Neural cell (in vitro differentiated cells): Measurements from ENCODE around the gene BRD7. TPM values are rescaled to one million over a fixed set of nuclear protein-coding genes. Genes with fewer than 3 reads are reported as not detected.

Experiments used
- H2AFZ ChIP-seq: fragments of 200-600, 300-800 bp; sonication (generic), shearing (Covaris generic); 2 replicates; pipeline ENCODE4 v1.6.0; 2014; ENCODE audit warnings: low read depth, mild to moderate bottlenecking, antibody characterized with exemption, low read length, moderate library complexity
- H3F3A ChIP-seq: fragments of 200-600 bp; shearing (Covaris generic); 2 replicates; pipeline ENCODE4 v1.6.1; 2016; ENCODE audit warnings: mild to moderate bottlenecking, moderate library complexity, mixed read lengths, antibody characterized with exemption, low read length; ENCODE audit not compliant: insufficient read depth, poor library complexity, severe bottlenecking
- H3K27ac ChIP-seq: fragments of 200-600, 300-800 bp; sonication (generic), shearing (Covaris generic); 2 replicates; pipeline ENCODE4 v1.5.1; 2014; ENCODE audit warnings: mild to moderate bottlenecking, low read length, moderate library complexity
- H3K27me3 ChIP-seq: fragments of 300-800, 200-600 bp; sonication (generic), shearing (Covaris generic); 2 replicates; pipeline ENCODE4 v1.6.0; 2014; ENCODE audit warnings: mild to moderate bottlenecking, low read depth, low read length, moderate library complexity; ENCODE audit not compliant: insufficient read depth
- H3K36me3 ChIP-seq: fragments of 300-800, 200-600 bp; sonication (generic), shearing (Covaris generic); 2 replicates; pipeline ENCODE4 v1.5.1; 2014; ENCODE audit warnings: mild to moderate bottlenecking, antibody characterized with exemption, low read length, moderate library complexity; ENCODE audit not compliant: insufficient read depth
- H3K4me2 ChIP-seq: fragments of 300-800, 200-600 bp; sonication (generic), shearing (Covaris generic); 2 replicates; pipeline ENCODE4 v1.6.0; 2014; ENCODE audit warnings: mild to moderate bottlenecking, low read length
- H3K4me3 ChIP-seq: fragments of 300-800, 200-600 bp; sonication (generic), shearing (Covaris generic); 2 replicates; pipeline ENCODE4 v1.5.1; 2014; ENCODE audit warnings: mild to moderate bottlenecking, low read length, moderate library complexity
- H3K79me2 ChIP-seq: fragments of 200-600 bp; shearing (Covaris generic); replicated peaks from 2 replicates; pipeline ENCODE4 v1.6.0; 2014; ENCODE audit warnings: mild to moderate bottlenecking, low read length, moderate library complexity; ENCODE audit not compliant: insufficient read depth
- H3K9ac ChIP-seq: fragments of 300-800, 200-600 bp; sonication (generic), shearing (Covaris generic); 2 replicates; pipeline ENCODE4 v1.6.1; 2016; ENCODE audit warnings: mild to moderate bottlenecking, low read length, mixed read lengths
- H3K9me2 ChIP-seq: fragments of 200-600 bp; shearing (Covaris generic); 2 replicates; pipeline ENCODE4 v1.6.1; 2016; ENCODE audit warnings: mild to moderate bottlenecking, low read length, mixed read lengths; ENCODE audit not compliant: insufficient read depth
- H3K9me3 ChIP-seq: fragments of 200-600, 300-800 bp; sonication (generic), shearing (Covaris generic); 2 replicates; pipeline ENCODE4 v1.6.1; 2016; ENCODE audit warnings: mild to moderate bottlenecking, mixed run types, low read length, moderate library complexity, mixed read lengths
- H4K20me1 ChIP-seq: fragments of 200-600 bp; shearing (Covaris generic); 2 replicates; pipeline ENCODE4 v1.6.1; 2016; ENCODE audit warnings: mild to moderate bottlenecking, mixed run types; ENCODE audit not compliant: insufficient read depth
- EP300 ChIP-seq: fragments of 450-650 bp; conservative IDR thresholded peaks from 2 replicates; pipeline ENCODE4 v1.6.1; 2014; ENCODE audit warnings: antibody characterized with exemption, mild to moderate bottlenecking, moderate library complexity; ENCODE audit not compliant: poor library complexity, severe bottlenecking
- EZH2 ChIP-seq: fragments of 200-600, 300-800 bp; shearing (Covaris generic), sonication (generic); IDR thresholded peaks from 2 replicates; pipeline ENCODE4 v1.6.1; 2014; ENCODE audit warnings: antibody characterized with exemption, low read length, borderline replicate concordance, mild to moderate bottlenecking; ENCODE audit not compliant: insufficient read depth, poor library complexity, severe bottlenecking
- MXI1 ChIP-seq: fragments of 450-650 bp; conservative IDR thresholded peaks from 2 replicates; pipeline ENCODE4 v1.6.1; 2014; ENCODE audit warnings: antibody characterized with exemption, mild to moderate bottlenecking; ENCODE audit not compliant: poor library complexity, severe bottlenecking
- POLR2AphosphoS5 ChIP-seq: IDR thresholded peaks from 2 replicates; pipeline ENCODE4 v1.6.1; 2012
- RAD21 ChIP-seq: fragments of 450-650 bp; conservative IDR thresholded peaks from 2 replicates; pipeline ENCODE4 v1.6.1; 2014; ENCODE audit warnings: antibody characterized with exemption, mild to moderate bottlenecking, moderate library complexity
- SMC3 ChIP-seq: fragments of 450-650 bp; conservative IDR thresholded peaks from 2 replicates; pipeline ENCODE4 v1.6.1; 2014; ENCODE audit warnings: antibody characterized with exemption, mild to moderate bottlenecking, moderate library complexity; ENCODE audit not compliant: poor library complexity
- TAF1 ChIP-seq: IDR thresholded peaks from 2 replicates; pipeline ENCODE4 v1.6.1; 2012; ENCODE audit warnings: low read depth
- polyA plus RNA-seq: library from polyadenylated mRNA; depleted of rRNA; stranded (reverse); fragments of >200 nt; gene quantifications from 2 replicates; pipeline ENCODE4 v1.2.3, GENCODE V29; 2014
- TF ChIP-seq, protein P1 (sequence below): IDR thresholded peaks from 2 replicates; pipeline ENCODE4 v1.6.1; 2012; ENCODE audit warnings: borderline replicate concordance
- TF ChIP-seq, protein P2 (sequence below): fragments of 450-650 bp; IDR thresholded peaks from 2 replicates; pipeline ENCODE4 v1.5.1; 2014; ENCODE audit warnings: antibody characterized with exemption, mild to moderate bottlenecking, moderate library complexity; ENCODE audit not compliant: poor library complexity, severe bottlenecking

The BRD7 gene
- polyA plus RNA-seq, 1 donor from 2014 or later = 57.2 TPM

DNA sequence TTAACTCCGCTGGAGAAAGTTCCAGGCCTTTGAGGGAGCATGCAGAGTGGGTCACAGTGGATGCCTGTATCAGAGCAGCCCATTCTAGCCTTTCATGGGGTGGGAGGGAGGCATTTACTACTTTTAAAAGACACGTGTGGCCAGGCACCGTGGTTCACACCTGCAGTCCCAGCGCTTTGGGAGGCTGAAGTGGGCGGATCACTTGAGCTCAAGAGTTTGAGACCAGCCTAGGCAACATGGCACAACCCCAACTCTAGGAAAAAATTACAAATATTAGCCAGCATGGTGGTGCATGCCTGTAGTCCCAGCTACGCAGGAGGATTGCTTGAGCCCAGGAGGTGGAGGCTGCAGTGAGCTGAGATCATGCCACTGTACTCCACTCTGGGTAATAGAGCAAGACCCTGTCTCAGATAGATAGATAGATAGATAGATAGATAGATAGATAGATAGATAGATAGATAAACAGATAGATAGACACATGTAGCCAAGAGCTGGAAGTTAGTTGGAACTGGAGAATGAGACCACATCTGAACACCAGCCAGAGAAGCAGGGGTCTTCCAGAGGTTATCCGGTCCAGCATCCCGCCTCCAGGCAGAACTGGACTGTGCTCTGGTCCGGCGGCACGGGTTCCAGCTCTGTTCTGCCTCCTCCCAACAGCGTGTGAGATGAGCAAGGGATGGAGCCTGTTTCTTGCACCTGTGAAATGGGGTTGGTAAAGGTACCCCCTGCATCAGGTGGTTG, 98.8 kb downstream of the BRD7 start:
- H2AFZ ChIP-seq = no peak overlapping the region
- no peaks in the 10 kb centered on the region for H3F3A ChIP-seq
- no peaks in the 10 kb centered on the region for H3K9me2 ChIP-seq
- no peak for TF ChIP-seq EZH2
- no peak for TF ChIP-seq TAF1
- no peak for TF ChIP-seq MXI1
- TF ChIP-seq SMC3 = no peak
- TF ChIP-seq EP300 = no peak
- TF ChIP-seq RAD21 = no peak
- no peak for TF ChIP-seq POLR2AphosphoS5
- H3K79me2 ChIP-seq = no peaks in the 10 kb centered on the region
- H3K36me3 ChIP-seq = no peaks in the 10 kb centered on the region
- H3K27ac ChIP-seq = no peak overlapping the region
- H3K27me3 ChIP-seq = no peaks in the 10 kb centered on the region
- no peak overlapping the region for H3K4me2 ChIP-seq
- no peaks in the 10 kb centered on the region for H4K20me1 ChIP-seq
- no peaks in the 10 kb centered on the region for H3K9me3 ChIP-seq
- H3K4me3 ChIP-seq = no peak overlapping the region
- H3K9ac ChIP-seq = no peak overlapping the region

DNA sequence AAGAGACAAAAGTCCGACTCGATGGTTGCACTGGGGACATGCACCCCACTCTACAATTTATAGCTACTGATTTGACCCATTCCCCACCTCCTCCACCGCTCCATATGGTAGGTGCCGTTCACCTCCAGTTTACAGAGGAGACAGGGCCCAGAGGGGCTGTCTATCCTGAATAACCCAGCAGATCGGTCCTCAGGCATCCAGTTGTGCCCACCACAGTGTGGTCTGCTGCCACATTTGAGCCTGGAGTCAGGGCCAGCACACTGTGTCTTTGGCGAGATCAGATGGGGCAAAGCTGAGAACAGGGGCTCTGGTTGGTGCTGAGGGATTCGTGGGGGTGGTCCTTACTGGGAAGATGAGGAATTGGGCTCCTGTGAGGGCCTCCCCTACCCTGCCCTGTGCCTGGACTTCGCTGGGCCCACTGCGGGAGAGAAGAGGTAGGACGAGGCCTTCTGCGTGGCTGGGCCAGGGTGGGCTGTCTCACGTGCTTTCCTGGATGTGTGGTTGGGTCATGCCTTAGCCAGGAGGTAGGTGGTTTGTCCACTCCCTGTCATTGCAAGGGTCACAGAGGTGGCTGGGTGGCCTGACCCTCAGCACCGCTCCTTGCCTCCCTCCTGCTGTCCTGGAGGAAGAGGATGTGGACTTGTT, 99.6 kb downstream of the BRD7 start:
- Histone ChIP-seq H3K4me2 (no peak overlapping the region), H3K27ac (no peak overlapping the region), H2AFZ (no peak overlapping the region), H3K27me3 (no peaks in the 10 kb centered on the region), H3K9me2 (no peaks in the 10 kb centered on the region), H4K20me1 (no peaks in the 10 kb centered on the region), H3K36me3 (no peaks in the 10 kb centered on the region), H3F3A (no peaks in the 10 kb centered on the region), H3K79me2 (no peaks in the 10 kb centered on the region), H3K4me3 (no peak overlapping the region), H3K9ac (no peak overlapping the region), H3K9me3 (no peaks in the 10 kb centered on the region)
- TF ChIP-seq RAD21 (no peak), EZH2 (no peak), SMC3 (no peak), MXI1 (no peak), POLR2AphosphoS5 (no peak), TAF1 (no peak), EP300 (no peak)
- TF ChIP-seq, protein P1, sequence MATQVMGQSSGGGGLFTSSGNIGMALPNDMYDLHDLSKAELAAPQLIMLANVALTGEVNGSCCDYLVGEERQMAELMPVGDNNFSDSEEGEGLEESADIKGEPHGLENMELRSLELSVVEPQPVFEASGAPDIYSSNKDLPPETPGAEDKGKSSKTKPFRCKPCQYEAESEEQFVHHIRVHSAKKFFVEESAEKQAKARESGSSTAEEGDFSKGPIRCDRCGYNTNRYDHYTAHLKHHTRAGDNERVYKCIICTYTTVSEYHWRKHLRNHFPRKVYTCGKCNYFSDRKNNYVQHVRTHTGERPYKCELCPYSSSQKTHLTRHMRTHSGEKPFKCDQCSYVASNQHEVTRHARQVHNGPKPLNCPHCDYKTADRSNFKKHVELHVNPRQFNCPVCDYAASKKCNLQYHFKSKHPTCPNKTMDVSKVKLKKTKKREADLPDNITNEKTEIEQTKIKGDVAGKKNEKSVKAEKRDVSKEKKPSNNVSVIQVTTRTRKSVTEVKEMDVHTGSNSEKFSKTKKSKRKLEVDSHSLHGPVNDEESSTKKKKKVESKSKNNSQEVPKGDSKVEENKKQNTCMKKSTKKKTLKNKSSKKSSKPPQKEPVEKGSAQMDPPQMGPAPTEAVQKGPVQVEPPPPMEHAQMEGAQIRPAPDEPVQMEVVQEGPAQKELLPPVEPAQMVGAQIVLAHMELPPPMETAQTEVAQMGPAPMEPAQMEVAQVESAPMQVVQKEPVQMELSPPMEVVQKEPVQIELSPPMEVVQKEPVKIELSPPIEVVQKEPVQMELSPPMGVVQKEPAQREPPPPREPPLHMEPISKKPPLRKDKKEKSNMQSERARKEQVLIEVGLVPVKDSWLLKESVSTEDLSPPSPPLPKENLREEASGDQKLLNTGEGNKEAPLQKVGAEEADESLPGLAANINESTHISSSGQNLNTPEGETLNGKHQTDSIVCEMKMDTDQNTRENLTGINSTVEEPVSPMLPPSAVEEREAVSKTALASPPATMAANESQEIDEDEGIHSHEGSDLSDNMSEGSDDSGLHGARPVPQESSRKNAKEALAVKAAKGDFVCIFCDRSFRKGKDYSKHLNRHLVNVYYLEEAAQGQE = no peak
- TF ChIP-seq, protein P2, sequence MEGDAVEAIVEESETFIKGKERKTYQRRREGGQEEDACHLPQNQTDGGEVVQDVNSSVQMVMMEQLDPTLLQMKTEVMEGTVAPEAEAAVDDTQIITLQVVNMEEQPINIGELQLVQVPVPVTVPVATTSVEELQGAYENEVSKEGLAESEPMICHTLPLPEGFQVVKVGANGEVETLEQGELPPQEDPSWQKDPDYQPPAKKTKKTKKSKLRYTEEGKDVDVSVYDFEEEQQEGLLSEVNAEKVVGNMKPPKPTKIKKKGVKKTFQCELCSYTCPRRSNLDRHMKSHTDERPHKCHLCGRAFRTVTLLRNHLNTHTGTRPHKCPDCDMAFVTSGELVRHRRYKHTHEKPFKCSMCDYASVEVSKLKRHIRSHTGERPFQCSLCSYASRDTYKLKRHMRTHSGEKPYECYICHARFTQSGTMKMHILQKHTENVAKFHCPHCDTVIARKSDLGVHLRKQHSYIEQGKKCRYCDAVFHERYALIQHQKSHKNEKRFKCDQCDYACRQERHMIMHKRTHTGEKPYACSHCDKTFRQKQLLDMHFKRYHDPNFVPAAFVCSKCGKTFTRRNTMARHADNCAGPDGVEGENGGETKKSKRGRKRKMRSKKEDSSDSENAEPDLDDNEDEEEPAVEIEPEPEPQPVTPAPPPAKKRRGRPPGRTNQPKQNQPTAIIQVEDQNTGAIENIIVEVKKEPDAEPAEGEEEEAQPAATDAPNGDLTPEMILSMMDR = no peak
